PFSK-1 (cell line): ENCODE measurements around the gene MACF1.

Experiments used
- FOXP2 ChIP-seq: optimal IDR thresholded peaks from 2 replicates; pipeline ENCODE3; 2011; ENCODE audit warnings: borderline replicate concordance, control low read depth, inconsistent platforms; ENCODE audit not compliant: insufficient read depth; ENCODE audit errors: extremely low read length, extremely low read depth
- POLR2AphosphoS5 ChIP-seq: IDR thresholded peaks from 2 replicates; pipeline ENCODE4 v1.6.1; 2012; ENCODE audit warnings: low read depth, mild to moderate bottlenecking, control low read depth, low read length, moderate library complexity
- SIN3A ChIP-seq: IDR thresholded peaks from 2 replicates; pipeline ENCODE4 v1.6.1; 2012; ENCODE audit warnings: mild to moderate bottlenecking, low read length, moderate library complexity, borderline replicate concordance; ENCODE audit not compliant: insufficient read depth
- TAF1 ChIP-seq: IDR thresholded peaks from 2 replicates; pipeline ENCODE4 v1.6.1; 2012; ENCODE audit warnings: low read length, control low read depth, borderline replicate concordance; ENCODE audit not compliant: insufficient read depth
- TF ChIP-seq, protein P1 (sequence below), 2 experiments: IDR thresholded peaks; 2 replicates each; pipeline versions ENCODE4 v1.6.1 to v1.8.0; 2011 to 2012; ENCODE audit warnings: low read depth in 2 of 2, low read length in 2 of 2, control low read depth in 1 of 2, inconsistent platforms in 1 of 2, mild to moderate bottlenecking in 1 of 2, moderate library complexity in 1 of 2; ENCODE audit not compliant: insufficient read depth in 1 of 2

The MACF1 gene

DNA sequence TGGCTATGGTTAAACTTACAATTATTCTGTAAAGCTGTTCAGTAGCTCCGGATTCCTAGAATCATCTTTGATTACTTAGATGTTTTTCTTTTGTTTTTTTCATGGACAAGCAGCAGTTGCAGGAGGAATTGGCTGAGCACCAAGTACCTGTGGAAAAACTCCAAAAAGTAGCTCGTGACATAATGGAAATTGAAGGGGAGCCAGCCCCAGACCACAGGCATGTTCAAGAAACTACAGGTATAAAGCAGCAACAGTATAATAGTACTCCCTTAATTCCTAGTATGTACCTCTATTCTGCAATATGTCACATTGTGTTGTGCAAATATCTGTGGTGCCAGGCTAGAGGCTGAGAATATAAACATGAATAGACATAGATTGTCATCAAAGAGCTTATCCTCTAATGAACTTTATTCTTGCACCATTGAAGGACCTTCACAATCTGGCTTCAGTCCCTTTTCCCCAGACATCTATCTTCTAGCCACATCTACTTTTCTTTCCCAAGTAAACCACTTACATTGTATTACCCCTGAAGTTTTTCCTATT, 154.6 kb downstream of the MACF1 start:
- TF ChIP-seq, protein P1, sequence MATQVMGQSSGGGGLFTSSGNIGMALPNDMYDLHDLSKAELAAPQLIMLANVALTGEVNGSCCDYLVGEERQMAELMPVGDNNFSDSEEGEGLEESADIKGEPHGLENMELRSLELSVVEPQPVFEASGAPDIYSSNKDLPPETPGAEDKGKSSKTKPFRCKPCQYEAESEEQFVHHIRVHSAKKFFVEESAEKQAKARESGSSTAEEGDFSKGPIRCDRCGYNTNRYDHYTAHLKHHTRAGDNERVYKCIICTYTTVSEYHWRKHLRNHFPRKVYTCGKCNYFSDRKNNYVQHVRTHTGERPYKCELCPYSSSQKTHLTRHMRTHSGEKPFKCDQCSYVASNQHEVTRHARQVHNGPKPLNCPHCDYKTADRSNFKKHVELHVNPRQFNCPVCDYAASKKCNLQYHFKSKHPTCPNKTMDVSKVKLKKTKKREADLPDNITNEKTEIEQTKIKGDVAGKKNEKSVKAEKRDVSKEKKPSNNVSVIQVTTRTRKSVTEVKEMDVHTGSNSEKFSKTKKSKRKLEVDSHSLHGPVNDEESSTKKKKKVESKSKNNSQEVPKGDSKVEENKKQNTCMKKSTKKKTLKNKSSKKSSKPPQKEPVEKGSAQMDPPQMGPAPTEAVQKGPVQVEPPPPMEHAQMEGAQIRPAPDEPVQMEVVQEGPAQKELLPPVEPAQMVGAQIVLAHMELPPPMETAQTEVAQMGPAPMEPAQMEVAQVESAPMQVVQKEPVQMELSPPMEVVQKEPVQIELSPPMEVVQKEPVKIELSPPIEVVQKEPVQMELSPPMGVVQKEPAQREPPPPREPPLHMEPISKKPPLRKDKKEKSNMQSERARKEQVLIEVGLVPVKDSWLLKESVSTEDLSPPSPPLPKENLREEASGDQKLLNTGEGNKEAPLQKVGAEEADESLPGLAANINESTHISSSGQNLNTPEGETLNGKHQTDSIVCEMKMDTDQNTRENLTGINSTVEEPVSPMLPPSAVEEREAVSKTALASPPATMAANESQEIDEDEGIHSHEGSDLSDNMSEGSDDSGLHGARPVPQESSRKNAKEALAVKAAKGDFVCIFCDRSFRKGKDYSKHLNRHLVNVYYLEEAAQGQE (IDR thresholded peaks at IDR 0.05; ENCODE audit: insufficient read depth in 1 of 2, low read depth in 2 of 2, low read length in 2 of 2), result no peak
- TF ChIP-seq SIN3A (no peak), TAF1 (no peak), POLR2AphosphoS5 (no peak), FOXP2 (no peak)

DNA sequence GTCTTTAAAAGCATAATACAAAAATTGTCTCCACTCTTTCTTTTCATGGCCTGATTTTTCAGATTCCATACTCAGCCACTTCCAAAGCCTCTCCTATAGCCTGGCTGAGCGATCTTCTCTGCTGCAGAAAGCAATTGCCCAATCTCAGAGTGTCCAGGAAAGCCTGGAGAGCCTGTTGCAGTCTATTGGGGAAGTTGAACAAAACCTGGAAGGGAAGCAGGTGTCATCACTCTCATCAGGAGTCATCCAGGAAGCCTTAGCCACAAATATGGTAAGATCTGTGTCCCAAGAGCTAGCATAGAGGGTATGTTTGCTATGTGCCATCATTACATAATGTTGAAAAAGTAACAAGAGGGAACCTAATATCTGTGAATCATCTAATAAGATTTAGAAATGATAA, 156.2 kb downstream of the MACF1 start:
- TF ChIP-seq FOXP2 (no peak), POLR2AphosphoS5 (no peak), SIN3A (no peak), TAF1 (no peak)
- TF ChIP-seq, protein P1 (IDR thresholded peaks at IDR 0.05; ENCODE audit: insufficient read depth in 1 of 2, low read depth in 2 of 2, low read length in 2 of 2), result no peak

DNA sequence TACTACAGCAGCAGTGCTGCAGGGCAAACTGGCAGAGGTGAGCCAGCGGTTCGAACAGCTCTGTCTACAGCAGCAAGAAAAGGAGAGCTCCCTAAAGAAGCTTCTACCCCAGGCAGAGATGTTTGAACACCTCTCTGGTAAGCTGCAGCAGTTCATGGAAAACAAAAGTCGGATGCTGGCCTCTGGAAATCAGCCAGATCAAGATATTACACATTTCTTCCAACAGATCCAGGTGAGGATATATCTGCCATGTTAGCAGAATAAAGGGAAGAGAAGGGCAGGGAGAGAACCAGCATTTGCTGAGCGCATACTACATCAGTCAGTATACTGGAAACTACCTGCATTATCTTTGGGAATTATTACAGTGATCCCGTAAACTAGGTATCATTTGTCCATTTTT, 157.0 kb downstream of the MACF1 start:
- TF ChIP-seq POLR2AphosphoS5 (no peak), SIN3A (no peak), TAF1 (no peak), FOXP2 (no peak)
- TF ChIP-seq, protein P1 (IDR thresholded peaks at IDR 0.05; ENCODE audit: insufficient read depth in 1 of 2, low read depth in 2 of 2, low read length in 2 of 2), result no peak

DNA sequence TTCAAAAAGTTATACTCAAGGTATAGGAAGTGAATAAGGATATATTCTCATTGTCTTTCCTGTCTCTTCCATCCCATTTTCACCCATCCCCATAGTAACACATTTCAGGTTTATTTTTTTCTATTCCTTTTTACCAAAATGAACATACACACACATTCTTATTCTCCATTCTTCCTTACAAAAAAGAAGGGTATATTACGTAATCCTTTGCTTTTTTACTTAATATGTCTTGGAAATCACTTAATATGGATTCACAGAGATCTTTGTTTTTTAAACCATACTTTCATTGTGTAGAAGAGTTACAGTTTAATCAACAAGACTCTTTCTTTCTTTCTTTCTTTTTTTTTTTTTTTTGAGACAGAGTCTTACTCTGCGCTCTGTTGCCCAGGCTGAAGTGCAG, 158.8 kb downstream of the MACF1 start:
- TF ChIP-seq SIN3A (no peak), FOXP2 (no peak)

DNA sequence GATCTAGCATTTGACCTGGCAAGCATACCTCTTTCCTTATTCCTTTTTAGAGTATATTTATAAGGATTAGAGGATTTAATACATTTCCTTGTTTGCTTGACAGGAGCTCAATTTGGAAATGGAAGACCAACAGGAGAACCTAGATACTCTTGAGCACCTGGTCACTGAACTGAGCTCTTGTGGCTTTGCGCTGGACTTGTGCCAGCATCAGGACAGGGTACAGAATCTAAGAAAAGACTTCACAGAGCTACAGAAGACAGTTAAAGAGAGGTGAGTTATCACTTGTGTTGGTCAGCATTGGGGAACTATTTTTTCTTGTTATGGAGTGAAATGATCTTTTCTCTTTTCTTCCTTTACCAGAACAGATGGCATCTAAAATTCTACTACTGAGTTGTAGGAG, 163.6 kb downstream of the MACF1 start:
- no peak for TF ChIP-seq TAF1
- TF ChIP-seq SIN3A, result no peak
- TF ChIP-seq, protein P1 (IDR thresholded peaks at IDR 0.05; ENCODE audit: insufficient read depth in 1 of 2, low read depth in 2 of 2, low read length in 2 of 2), result no peak
- TF ChIP-seq POLR2AphosphoS5, result no peak
- TF ChIP-seq FOXP2, result no peak
